Transverse colon (tissue), 4 donors: ENCODE data around the gene GDPD5. TPM values are rescaled to one million over a fixed set of nuclear protein-coding genes. Genes with fewer than 3 reads are reported as not detected.

Experiments used
- DNase-seq: peaks from one replicate; pipeline ENCODE4 v3.0.0-alpha.2; 2019
- H3K27ac ChIP-seq, 4 donors: fragments of 200-600 bp; sonication (generic); 2 replicates each; pipeline ENCODE4 v1.5.1; 2016 to 2018; ENCODE audit warnings: inconsistent platforms in 4 of 4
- H3K27me3 ChIP-seq: fragments of 200-600 bp; sonication (generic); 2 replicates; pipeline ENCODE4 v1.5.1; 2017; ENCODE audit warnings: inconsistent platforms
- H3K36me3 ChIP-seq, 4 donors: fragments of 200-600 bp; sonication (generic); 2 replicates each; pipeline ENCODE4 v1.5.1; 2017 to 2019; ENCODE audit warnings: inconsistent platforms in 4 of 4
- H3K4me1 ChIP-seq, 4 donors: fragments of 200-600 bp; sonication (generic); 2 replicates each; pipeline ENCODE4 v1.5.1; 2017 to 2020; ENCODE audit warnings: inconsistent platforms in 4 of 4
- H3K4me3 ChIP-seq, 4 donors: fragments of 200-600 bp; sonication (generic); 1 replicate in 1 of 4; 2 replicates in 3 of 4; pipeline versions ENCODE4 v1.5.1 to v1.6.1; 2017 to 2019; ENCODE audit warnings: inconsistent platforms in 4 of 4
- H3K9me3 ChIP-seq, 2 donors: fragments of 200-600 bp; sonication (generic); 2 replicates each; pipeline ENCODE4 v1.5.1; 2017 to 2019; ENCODE audit warnings: inconsistent platforms in 2 of 2
- CTCF ChIP-seq, 5 experiments: fragments of 200-600 bp in 3 of 5; fragments of 450-650 bp in 2 of 5; sonication (generic) in 3 of 5; IDR thresholded peaks; 1 replicate in 2 of 5; 2 replicates in 3 of 5; pipeline ENCODE4 v1.5.1; 2016 to 2017; ENCODE audit warnings: antibody characterized with exemption in 5 of 5, inconsistent platforms in 3 of 5, mild to moderate bottlenecking in 2 of 5, moderate library complexity in 1 of 5
- EP300 ChIP-seq: sonication (generic); formaldehyde crosslinking; IDR thresholded peaks from one replicate; pipeline ENCODE4 v1.6.1; 2017; ENCODE audit warnings: antibody characterized with exemption, low read depth
- POLR2A ChIP-seq: fragments of 450-650 bp; IDR thresholded peaks from one replicate; pipeline ENCODE4 v1.6.1; 2016; ENCODE audit warnings: antibody characterized with exemption, mild to moderate bottlenecking, moderate library complexity
- POLR2AphosphoS5 ChIP-seq, 3 donors: sonication (generic); formaldehyde crosslinking; IDR thresholded peaks; one replicate each; pipeline ENCODE4 v1.6.1; 2016; ENCODE audit warnings: antibody characterized with exemption in 3 of 3
- WGBS, 2 donors: methylation state at CpG; one replicate each; pipeline ENCODE4 v1.1.5; 2018; ENCODE audit warnings: low coverage in 1 of 2; 5-methylcytosine and 5-hydroxymethylcytosine counted together
- in situ Hi-C, 4 donors: fragments of 200-750 bp; cut with MboI; loops; one replicate each; pipeline versions ENCODE4 v1.15.0 to v1.15.1; 2017; ENCODE audit warnings: low sequenced_read_pairs in 3 of 4, low pct_ligation_motif_present in 1 of 4, low pct_unique_long_range_greater_than_20kb in 1 of 4
- intact Hi-C: fragments of 100-400 bp; cut with DNase I; formaldehyde crosslinking; loops from one replicate; pipeline ENCODE4 v1.15.1; 2023; ENCODE audit warnings: low total_unique reads
- total RNA-seq, 4 donors: library from RNA; depleted of rRNA; stranded (reverse); fragments of >200 nt; gene quantifications; one replicate each; pipeline ENCODE4 v1.1.0, GENCODE V29; 2016

The GDPD5 gene
- total RNA-seq, 4 donors from 2014 or later: 3.7 to 10.1 (median 7.1) TPM; not detected in 1

DNA sequence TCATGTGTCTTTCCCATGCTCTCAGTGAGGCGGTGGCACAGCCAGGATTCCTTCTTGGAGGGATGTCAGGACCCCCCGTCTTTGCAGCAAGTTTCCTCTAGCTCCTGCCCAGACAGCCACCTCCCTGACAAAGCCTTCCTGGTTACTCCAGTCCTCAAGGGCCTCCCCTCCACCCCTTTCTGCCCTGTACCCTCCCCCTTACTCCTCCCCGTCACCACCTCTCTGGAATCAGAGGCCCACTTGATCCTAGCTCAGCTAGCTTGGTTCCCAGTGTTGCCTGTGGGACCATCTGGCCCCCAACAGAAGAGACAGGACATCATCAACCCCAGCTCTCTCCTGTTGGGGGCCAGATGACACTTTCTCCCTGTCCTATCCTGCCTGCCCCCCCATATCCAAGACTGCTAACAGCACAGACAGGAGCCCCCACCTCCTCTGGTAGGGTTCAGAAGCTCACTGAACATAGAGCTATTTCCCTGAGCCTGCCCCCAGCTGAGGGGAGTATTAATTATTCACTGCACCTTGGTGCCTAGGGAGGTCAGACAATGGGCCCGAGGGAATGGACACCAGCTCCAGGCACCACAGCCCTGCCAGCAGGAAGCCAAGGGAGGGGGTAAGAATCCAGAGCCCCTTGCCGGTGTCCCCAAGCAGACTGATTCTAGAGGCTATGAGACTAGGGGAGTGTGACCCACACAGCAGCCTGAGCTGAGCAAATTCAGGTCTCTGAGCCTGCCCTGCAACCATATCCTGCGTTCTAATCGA, 3.3 kb downstream of the GDPD5 start:
- H3K9me3 ChIP-seq: no peaks in the 10 kb centered on the region
- in situ Hi-C loops (no loop called here), intact Hi-C loops (no loop called here)
- DNase-seq: no peak
- H3K4me1 ChIP-seq: peaks cover 12 to 18% (median 15%) of the 10 kb centered on the region in 4 donors
- H3K27me3 ChIP-seq: peaks cover 19% of the 10 kb centered on the region
- TF ChIP-seq CTCF (IDR thresholded peaks at IDR 0.05): no peak
- no peak for TF ChIP-seq POLR2AphosphoS5 (IDR thresholded peaks at IDR 0.05)
- no peak for TF ChIP-seq EP300
- H3K4me3 ChIP-seq: no peak overlapping the region
- 92% methylated on average over 5 of the region's 7 CpGs; no CpG with 5 or more reads in 1 of the 2 donors for WGBS, 2 donors
- no peak overlapping the region for H3K27ac ChIP-seq
- no peaks in the 10 kb centered on the region for H3K36me3 ChIP-seq

DNA sequence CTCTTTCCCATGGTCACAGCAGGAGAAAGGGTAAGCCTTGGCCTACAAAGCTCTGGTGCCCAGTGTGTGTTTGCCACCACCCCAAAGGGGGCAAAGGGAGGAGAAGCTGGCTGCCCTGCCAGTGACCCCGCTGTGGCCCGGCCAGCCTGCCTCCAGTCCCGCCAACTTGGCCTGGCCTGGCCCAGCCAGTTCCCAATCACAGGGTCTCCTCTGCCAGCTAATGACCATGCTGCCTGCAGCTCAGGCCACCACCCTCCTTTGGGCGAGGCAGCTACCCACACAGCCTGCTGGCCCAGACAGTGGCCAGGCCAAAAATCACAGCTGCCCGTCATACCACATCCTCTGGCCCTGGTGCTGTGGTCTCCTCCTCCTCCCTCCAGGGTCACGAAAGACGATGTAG, 5.1 kb downstream of the GDPD5 start:
- Histone ChIP-seq H3K27me3 (peaks cover 19% of the 10 kb centered on the region), H3K36me3 (no peaks in the 10 kb centered on the region), H3K4me3 (no peak overlapping the region), H3K9me3 (no peaks in the 10 kb centered on the region), H3K27ac (no peak overlapping the region), H3K4me1 (peaks cover 7 to 14% (median 9%) of the 10 kb centered on the region in 4 donors)
- 77% methylated on average over 5 of the region's 7 CpGs; no CpG with 5 or more reads in 1 of the 2 donors for WGBS, 2 donors
- TF ChIP-seq POLR2A: no peak
- TF ChIP-seq EP300: no peak
- TF ChIP-seq CTCF (IDR thresholded peaks at IDR 0.05): no peak
- no peak for TF ChIP-seq POLR2AphosphoS5 (IDR thresholded peaks at IDR 0.05)
- DNase-seq: no peak
- in situ Hi-C loops (no loop called here), intact Hi-C loops (no loop called here)

DNA sequence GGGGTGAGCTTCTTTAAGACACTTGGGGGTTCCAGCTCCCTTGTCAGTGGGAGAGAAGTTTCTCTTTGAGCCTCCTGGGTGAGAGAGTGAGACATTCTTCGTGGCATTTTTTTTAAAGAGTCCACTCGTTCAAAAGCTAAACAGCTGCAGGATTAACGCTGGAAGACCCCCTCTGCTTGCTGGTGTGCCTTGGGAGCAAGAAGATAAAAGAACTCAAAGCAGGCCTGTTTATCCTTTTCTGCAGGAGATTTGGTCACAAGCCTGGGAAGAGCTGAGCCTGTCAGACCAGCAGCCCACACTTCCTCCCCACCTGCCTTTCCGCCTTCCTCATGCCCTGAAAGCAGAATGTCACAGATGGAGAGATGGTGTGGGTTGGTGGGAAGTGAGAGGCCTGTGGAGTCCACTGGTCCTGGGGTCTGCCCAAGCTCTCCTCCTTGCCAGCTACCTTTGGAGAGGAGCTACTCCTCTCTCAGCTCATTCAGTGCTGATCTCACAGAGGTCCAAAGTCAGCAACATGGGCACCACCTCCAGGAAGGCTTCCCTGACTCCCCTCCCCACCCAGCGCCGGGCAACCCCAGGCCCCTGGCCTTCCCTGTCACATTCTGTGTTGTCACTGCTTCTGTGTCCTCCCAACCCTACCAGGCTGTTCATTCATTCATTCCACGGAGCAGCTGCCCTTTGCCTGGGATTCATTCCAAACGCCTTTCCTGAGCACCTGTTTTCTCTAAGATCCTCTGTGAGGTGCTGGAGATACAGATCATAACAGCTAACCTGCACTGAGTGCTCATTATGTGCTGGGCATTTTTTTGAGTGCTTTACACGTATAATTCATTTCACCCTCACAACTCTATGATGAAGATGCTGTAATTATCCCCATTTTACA, 6.7 kb downstream of the GDPD5 start:
- Histone ChIP-seq H3K27ac (no peak overlapping the region), H3K4me1 (peaks cover 0 to 2% (median 0%) of the 10 kb centered on the region in 4 donors), H3K36me3 (no peaks in the 10 kb centered on the region), H3K9me3 (no peaks in the 10 kb centered on the region), H3K27me3 (peaks cover 4% of the 10 kb centered on the region), H3K4me3 (no peak overlapping the region)
- in situ Hi-C loops: no loop called here
- TF ChIP-seq CTCF (IDR thresholded peaks at IDR 0.05) (no peak), POLR2AphosphoS5 (IDR thresholded peaks at IDR 0.05) (no peak)
- DNase-seq: no peak
- intact Hi-C loops: no loop called here
- 40 to 67% methylated on average over 2 to 9 of the region's 9 CpGs for WGBS, 2 donors

- intact Hi-C loops: no loop called here
- no peak for DNase-seq
- Histone ChIP-seq H3K4me3 (no peak overlapping the region), H3K9me3 (no peaks in the 10 kb centered on the region), H3K27me3 (no peaks in the 10 kb centered on the region), H3K27ac (no peak overlapping the region), H3K36me3 (no peaks in the 10 kb centered on the region), H3K4me1 (no peaks in the 10 kb centered on the region)
- WGBS, 2 donors: 75% methylated on average over 3 of the region's 3 CpGs; no CpG with 5 or more reads in 1 of the 2 donors
- in situ Hi-C loops: no loop called here
- no peak for TF ChIP-seq CTCF (IDR thresholded peaks at IDR 0.05)
- no peak for TF ChIP-seq EP300
Observed at GRCh38 chr11:75518204-75518549, 7.6 kb downstream of the GDPD5 start.
